IPS-18c (cell line): ENCODE results near the gene FKBP15.
"Not testable (repeated sequence)": the region's sequence is repeated elsewhere in the genome, so short reads cannot be mapped to it uniquely, and the experiment has no call there.

Source experiments
- H3K4me3 ChIP-seq: 2 replicates; pipeline ENCODE4 v1.7.0; 2013; ENCODE audit warnings: low read depth, mild to moderate bottlenecking, low read length, moderate library complexity; ENCODE audit not compliant: insufficient read depth
- H3K9me3 ChIP-seq: one replicate; pipeline ENCODE4 v1.6.1; 2013; ENCODE audit warnings: mild to moderate bottlenecking, low read length, moderate library complexity; ENCODE audit not compliant: control insufficient read depth, insufficient read depth

The FKBP15 gene, protein sequence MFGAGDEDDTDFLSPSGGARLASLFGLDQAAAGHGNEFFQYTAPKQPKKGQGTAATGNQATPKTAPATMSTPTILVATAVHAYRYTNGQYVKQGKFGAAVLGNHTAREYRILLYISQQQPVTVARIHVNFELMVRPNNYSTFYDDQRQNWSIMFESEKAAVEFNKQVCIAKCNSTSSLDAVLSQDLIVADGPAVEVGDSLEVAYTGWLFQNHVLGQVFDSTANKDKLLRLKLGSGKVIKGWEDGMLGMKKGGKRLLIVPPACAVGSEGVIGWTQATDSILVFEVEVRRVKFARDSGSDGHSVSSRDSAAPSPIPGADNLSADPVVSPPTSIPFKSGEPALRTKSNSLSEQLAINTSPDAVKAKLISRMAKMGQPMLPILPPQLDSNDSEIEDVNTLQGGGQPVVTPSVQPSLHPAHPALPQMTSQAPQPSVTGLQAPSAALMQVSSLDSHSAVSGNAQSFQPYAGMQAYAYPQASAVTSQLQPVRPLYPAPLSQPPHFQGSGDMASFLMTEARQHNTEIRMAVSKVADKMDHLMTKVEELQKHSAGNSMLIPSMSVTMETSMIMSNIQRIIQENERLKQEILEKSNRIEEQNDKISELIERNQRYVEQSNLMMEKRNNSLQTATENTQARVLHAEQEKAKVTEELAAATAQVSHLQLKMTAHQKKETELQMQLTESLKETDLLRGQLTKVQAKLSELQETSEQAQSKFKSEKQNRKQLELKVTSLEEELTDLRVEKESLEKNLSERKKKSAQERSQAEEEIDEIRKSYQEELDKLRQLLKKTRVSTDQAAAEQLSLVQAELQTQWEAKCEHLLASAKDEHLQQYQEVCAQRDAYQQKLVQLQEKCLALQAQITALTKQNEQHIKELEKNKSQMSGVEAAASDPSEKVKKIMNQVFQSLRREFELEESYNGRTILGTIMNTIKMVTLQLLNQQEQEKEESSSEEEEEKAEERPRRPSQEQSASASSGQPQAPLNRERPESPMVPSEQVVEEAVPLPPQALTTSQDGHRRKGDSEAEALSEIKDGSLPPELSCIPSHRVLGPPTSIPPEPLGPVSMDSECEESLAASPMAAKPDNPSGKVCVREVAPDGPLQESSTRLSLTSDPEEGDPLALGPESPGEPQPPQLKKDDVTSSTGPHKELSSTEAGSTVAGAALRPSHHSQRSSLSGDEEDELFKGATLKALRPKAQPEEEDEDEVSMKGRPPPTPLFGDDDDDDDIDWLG

DNA sequence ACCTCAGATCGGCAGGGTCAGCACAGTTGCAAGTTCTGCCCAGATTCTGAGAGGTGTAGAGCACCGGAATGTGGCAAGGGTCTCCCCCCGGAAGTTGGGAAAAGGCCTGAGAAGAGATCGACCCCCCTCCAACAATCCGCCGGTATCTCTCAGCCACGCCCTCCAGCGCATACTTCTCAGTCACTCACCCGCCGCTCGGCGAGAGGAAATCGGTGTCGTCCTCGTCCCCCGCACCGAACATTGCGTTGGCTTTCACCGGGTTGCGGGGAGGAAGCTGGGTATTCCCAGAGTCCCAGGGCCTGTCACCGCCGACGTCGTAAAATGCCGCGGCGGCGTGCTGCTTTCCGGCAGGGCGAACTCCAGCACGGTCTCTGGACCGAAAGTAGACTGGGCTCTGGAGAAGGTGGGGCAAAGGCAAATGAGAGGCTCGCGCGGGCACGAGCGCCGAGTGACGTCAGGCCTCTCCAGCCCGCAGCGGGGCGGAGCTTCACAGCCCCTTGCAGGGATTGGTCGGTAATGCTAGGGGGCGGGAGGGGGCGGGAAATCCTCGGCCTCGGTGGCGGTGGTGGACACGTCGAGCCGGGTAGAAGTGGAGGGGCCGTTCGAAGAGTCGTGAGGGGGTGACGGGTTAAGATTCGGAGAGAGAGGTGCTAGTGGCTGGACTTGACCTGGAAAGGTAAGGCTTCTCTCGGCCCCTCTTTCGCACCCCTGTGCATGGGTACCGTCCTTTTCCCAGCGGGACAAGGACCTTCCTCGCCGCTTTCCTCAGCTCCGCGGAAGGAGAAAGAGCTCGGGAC is at the start of gene FKBP15, which contains the start of gene SLC31A1:
FKBP15 (minus strand) TSS at position 275 of the 797 bp plus-strand sequence; CDS start at position 241, 34 bp downstream.
SLC31A1 (plus strand) TSS at position 542 of the 797 bp plus-strand sequence. CDS start 34,605 bp downstream, outside the sequence.
- Histone ChIP-seq H3K4me3 (peak within 1 kb of the TSS; percentile 74), H3K9me3 (no peaks in the 10 kb centered on the region)

DNA sequence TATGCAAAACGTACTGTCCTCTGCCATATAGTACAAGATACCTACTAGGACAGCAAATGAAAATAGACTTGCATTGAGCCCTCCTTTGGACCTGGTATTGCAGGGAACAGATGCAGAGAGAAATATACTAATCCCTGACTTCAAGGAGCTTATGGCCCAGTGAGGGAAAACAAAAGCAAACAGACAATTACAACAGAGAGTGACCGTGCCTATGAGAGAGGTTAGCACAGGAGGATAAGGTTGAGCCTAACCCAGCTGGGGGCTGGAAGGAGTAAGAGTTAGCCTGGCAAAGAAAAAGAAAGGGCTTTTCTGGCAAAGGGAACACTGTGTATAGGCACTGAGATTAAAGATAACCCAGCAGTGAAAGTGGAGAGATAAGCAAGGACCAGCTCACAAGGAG is 48.8 kb upstream of the FKBP15 start:
- Histone ChIP-seq H3K9me3 (no peaks in the 10 kb centered on the region), H3K4me3 (no peak overlapping the region)

DNA sequence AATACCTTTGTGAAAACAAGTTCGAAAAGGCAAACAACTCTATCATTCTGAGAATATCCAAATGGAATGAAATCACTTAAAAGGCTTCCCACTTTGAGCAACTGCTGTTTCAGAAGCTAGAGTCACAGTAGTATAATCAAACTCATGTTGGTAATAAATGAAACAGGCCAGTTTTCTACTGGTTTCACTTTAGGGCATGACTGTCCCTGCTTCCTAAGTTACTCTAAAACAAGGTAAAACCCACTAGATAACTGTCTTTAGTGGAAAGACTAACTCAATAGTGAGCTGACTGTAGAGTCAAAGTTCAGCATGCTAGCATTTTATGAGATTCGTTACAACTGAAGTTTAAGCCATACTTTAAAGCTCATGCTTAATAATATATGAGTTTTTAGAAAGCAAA is 48.3 kb upstream of the FKBP15 start:
- H3K9me3 ChIP-seq: no peaks in the 10 kb centered on the region

DNA sequence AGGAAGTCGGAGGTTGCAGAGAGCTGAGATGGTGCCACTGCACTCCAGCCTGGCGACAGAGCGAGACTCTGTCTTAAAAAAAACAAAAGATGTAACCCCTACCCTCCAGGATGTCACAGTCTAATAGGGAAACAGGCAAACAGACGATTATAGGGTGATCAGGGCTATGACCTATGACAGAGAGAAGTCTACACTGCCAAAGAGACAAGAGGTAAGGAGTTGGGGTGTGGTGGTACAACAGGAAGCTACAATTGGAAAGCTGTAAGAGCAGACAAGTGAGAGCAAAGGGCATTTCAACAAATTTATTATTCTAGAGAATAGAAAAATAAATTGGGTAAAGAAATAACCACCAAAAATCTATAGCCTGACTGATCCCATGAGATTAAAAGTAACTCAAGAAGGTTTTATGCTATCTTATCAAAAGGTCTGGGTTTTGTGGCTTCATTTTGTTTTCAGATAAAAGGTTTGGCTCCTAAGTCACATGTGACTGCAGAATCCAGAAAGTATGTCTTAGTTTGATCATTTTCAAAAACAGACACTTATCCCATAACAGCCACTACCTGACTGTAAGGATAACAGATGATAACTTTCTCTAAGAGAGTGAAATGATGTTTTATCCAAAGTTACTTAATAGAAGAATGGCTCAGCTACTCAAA is 47.0 kb upstream of the FKBP15 start:
- Histone ChIP-seq H3K4me3 (no peak overlapping the region), H3K9me3 (no peaks in the 10 kb centered on the region)

More for the DNA sequence above, 48.3 kb upstream of the FKBP15 start:
- H3K4me3 ChIP-seq: no peak overlapping the region

DNA sequence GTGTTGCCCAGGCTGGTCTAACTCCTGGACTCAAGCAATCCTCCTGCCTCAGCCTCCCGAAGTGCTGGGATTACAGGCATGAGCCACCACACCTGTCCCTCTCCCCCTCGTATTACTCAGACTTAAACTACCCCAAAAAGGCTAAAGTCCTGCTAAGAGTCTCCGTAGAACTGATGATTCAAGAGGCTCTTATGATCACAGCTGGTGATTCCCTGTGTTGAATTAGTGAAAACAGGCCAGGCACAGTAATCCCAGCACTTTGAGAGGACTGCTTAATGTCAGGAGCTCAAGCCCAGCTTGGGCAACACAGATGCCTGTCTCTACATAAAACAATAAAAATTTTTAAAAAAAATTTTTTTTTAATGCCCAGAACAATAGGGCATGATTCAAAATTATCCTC is 45.1 kb upstream of the FKBP15 start:
- Histone ChIP-seq H3K9me3 (no peaks in the 10 kb centered on the region), H3K4me3 (no peak overlapping the region)

DNA sequence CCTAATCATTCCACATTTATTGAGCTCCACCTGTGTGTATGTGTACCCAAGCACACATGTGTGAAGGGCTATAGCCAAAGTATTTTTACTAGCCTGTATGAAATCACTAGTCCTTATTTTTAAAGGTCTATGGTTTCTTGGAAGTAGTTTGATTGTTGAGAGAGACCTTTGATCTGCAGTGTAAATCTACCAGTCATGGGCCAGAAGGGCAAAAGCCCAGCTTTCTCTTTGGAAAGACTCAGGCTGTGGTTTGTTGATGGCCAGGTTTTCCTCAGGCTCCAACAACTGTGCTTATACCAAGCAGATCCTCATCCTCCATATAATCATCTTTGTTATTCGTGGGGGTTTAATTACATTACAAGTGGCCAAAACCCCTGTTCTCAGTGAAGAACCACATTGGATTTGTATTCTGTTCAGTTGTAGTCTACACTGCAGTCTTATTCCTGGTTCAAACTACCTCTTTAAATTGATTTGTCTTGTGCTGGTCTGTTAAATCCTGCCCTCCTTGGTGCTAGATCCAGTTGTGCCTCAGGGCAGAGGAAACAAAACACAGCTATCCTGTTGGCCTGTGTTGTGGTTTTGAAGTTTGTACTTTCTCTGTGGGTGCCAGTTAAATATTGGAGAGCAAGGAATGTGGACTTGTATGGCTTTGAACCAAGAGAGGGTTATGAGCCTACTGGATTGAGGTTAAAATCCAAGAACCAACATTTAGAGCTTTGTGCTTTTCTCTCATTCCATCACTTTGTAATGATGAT is 41.0 kb upstream of the FKBP15 start:
- Histone ChIP-seq H3K9me3 (no peaks in the 10 kb centered on the region), H3K4me3 (no peak overlapping the region)

DNA sequence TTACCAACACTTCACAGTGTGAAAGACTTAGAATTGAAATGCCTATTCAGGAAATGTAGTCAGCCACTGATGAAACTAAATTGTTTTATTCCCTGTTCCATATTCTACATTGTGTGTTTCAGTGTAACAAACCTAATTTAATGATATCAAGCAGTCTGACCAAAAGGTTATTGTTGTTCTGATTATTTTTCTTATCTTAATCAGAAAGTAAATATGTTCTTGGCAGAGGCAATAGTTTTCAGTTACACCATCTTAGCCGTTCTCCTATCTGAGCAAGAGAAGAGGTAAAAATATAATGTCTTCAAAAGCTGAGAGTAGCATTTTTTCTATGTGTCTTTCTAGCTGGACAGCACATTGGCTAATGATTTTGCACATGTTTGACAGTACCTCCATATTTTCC is 37.2 kb upstream of the FKBP15 start:
- no peaks in the 10 kb centered on the region for H3K9me3 ChIP-seq
- no peak overlapping the region for H3K4me3 ChIP-seq

DNA sequence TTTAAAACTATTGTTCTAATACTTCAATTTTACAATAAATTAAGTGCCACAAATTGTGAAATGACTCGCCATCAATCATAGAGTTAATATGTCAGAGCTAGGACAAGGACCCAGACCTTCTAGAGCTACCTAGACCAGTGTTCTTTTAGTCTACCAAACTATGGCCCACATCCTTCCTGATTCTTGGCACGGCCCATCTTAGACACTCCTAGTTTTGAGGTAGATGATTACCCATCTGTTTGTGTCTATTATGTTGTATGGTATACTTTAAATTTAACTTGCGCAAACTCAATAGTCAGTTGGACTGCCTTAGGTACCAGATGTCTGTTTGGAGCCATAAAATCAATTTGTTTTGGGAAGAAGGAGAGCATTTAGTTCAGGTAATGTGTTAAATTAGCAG is 36.8 kb upstream of the FKBP15 start:
- H3K4me3 ChIP-seq: no peak overlapping the region
- no peaks in the 10 kb centered on the region for H3K9me3 ChIP-seq

DNA sequence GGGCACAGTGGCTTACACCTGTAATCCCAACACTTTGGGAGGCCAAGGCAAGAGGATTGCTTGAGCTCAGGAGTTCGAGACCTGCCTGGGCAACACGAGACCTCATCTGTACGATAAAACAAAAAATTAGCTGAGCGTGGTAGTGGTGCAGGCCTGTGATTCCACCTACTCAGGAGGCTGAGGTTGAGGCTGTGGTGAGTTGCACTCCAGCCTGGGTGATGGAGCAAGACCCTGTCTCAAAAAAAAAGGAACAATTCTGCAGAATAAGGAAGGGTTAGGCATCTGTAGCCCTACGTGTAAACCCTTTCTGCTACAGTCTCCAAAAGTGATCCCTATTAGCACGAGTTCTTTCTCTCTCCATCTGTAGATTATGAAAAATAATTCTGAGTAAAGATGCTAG is 34.4 kb upstream of the FKBP15 start:
- H3K4me3 ChIP-seq: no peak overlapping the region
- H3K9me3 ChIP-seq: no peaks in the 10 kb centered on the region

DNA sequence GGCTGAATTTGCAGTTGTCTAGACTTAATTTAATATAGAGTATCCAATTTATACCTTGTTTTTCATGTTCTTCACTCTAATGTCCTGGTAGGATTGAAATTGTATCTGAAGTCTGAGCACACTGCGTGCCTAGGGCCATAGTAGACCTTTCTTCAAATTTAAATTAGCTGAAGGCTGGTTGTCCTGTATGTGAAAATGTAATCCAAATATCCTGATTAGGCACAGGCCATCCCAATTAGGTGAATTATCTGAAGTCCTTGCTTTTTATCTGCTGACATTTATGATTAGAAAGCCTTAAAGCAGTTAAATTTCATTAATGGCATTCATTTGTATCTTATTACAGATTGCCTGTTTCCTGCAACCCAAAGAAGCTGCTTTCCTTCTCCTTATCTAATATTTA is 33.9 kb upstream of the FKBP15 start:
- no peak overlapping the region for H3K4me3 ChIP-seq
- H3K9me3 ChIP-seq: no peaks in the 10 kb centered on the region

DNA sequence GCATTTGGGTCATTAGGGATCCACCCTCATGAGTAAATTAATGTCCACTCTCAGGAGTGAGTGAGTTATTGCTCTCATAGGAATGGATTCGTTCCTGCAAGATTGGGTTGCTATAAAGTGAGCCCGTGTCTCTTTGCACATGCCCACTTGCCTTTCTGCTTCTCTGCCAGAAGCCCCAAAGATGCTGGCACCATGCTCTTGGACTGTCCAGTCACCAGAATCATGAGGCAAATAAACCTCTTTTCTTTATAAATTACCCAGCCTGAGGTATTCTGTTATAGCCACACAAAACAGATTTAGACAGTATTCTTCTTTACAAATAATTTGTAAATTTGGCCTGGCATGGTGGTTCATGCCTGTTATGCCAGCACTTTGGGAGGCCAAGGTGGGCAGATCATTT is 29.7 kb upstream of the FKBP15 start:
- H3K9me3 ChIP-seq: no peaks in the 10 kb centered on the region
- H3K4me3 ChIP-seq: no peak overlapping the region

DNA sequence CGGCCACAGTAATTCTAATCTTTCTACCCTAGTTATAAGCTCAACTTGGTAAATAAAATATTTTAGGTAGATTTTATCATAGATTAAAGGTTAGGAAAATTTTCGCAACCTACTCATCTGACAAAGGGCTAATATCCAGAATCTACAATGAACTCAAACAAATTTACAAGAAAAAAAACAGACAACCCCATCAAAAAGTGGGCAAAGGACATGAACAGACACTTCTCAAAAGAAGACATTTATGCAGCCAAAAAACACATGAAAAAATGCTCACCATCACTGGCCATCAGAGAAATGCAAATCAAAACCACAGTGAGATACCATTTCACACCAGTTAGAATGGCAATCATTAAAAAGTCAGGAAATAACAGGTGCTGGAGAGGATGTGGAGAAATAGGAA is 28.6 kb upstream of the FKBP15 start:
- H3K9me3 ChIP-seq, H3K4me3 ChIP-seq: not testable (repeated sequence)

DNA sequence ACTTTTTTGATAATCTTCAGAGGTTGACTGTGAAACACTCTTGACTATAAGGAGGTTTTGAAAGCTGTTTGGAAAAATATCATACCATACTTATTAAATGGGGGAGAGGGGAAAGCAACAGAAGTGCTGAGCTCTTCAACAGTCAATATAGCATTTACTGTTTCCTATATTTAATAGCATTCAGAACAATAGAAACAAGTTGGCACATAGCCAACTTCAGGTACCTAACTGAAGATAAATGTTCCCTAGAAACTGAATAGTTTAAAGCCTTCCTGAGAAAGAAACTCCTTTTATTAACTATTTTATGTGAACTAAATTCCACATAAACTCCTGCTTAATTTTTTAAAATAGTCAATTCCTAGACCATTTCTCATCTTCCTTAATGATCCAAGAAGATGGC is 26.6 kb upstream of the FKBP15 start:
- H3K9me3 ChIP-seq: no peaks in the 10 kb centered on the region
- no peak overlapping the region for H3K4me3 ChIP-seq

DNA sequence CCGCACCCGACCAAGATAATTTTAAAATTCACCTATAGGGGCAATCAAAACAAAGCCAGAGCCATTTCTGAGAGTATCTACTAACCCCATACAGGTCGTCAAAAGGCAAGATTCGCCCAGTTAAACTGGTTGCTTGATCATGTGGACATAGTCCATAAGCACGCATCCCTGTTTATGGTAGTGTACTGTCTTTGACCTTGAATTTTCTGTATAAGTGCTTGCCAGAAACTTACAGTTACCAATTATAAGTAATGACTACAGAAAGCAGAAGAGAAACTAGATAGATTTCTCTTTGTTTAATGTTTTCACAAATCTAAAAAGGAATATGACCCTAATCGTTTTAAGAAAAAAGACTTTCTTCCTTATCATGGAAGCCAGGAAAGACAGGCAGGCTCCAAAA is 25.9 kb upstream of the FKBP15 start:
- H3K9me3 ChIP-seq: no peaks in the 10 kb centered on the region
- no peak overlapping the region for H3K4me3 ChIP-seq

DNA sequence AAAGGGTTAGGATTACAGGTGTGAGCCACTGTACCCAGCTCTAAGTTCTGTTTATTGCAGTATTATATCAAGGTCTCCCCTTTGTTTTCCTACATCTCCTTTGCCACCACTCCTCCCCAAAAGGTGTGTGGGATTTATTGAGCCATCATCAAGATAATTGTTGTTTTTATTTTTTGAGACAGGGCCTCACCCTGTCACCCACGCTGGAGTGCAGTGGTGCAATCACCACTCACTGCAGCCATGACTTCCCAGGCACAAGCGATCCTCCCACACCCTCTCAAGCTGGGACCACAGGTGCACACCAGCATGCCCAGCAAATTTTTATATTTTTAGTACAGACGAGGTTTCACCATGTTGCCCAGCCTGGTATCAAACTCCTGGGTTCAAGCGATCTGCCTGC is 24.8 kb upstream of the FKBP15 start:
- H3K9me3 ChIP-seq: no peaks in the 10 kb centered on the region
- no peak overlapping the region for H3K4me3 ChIP-seq

DNA sequence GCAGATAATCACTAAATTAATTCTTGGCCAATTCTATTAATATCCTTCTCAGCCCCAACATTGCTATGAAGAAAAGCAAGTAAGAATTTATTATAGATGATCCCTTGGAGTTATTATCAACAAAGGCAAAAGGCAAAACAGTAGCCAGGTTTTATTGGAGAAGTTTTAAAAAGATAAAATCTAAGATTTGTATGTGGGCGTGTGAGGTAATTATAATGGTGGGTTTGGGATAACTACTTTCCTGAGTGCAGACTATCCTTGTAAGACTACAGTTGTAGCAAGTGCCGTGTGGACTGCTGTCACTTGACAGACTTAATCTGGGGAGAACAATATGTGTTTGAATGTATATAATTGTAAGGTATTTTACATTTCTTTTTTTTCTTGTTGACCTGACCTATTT is 23.5 kb upstream of the FKBP15 start:
- Histone ChIP-seq H3K9me3 (no peaks in the 10 kb centered on the region), H3K4me3 (no peak overlapping the region)
